ENCODE results near the gene CIB2. TPM values are rescaled to one million over a fixed set of nuclear protein-coding genes. Genes with fewer than 3 reads are reported as not detected.

CIB2 gene
- total RNA-seq, 1 donor from 2014 or later, result 2.9 TPM

DNA sequence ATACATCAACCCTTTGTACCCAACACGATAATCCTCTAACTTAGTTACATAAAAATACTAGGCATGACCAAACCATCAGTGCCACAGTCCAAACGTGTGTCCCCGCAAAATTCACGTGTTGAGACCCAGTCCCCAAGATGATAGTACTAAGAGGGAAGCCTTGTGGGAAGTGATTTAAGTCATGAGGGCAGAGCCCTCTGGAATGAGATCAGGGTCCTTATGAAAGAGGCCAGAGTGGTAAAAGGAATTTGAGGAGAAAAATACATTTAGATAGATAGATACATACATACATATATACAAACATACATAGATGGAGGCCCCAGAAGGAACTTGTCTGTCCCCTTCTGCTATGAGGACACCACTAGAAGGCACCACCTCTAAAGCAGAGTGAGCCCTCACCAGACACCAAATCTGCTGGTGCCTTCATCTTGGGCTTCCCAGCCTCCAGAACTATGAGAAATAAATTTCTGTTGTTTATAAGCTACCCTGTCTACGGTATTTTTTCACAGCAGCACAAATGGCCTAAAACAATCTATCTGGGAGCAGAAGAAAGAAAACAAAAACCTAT lies 61.7 kb downstream of the CIB2 start:
- DNase-seq (ENCODE audit: low read depth), result no peak

GRCh38 chr15:78069052-78069414 lies 62.2 kb downstream of the CIB2 start:
- no peak for DNase-seq (ENCODE audit: low read depth)

- peak; percentile 74 for DNase-seq (ENCODE audit: low read depth)
Measured at GRCh38 chr15:78067328-78068228, 63.7 kb downstream of the CIB2 start.

GRCh38 chr15:78065973-78066946 lies 65.0 kb downstream of the CIB2 start:
- no peak for DNase-seq (ENCODE audit: low read depth)

- DNase-seq (ENCODE audit: low read depth), result peak; percentile 98
Measured at GRCh38 chr15:78065284-78065872, 65.9 kb downstream of the CIB2 start.

GRCh38 chr15:78064544-78064943 lies 66.7 kb downstream of the CIB2 start:
- peak; percentile 49 for DNase-seq (ENCODE audit: low read depth)

GRCh38 chr15:78063970-78064385 lies 67.3 kb downstream of the CIB2 start:
- DNase-seq (ENCODE audit: low read depth), result no peak

DNA sequence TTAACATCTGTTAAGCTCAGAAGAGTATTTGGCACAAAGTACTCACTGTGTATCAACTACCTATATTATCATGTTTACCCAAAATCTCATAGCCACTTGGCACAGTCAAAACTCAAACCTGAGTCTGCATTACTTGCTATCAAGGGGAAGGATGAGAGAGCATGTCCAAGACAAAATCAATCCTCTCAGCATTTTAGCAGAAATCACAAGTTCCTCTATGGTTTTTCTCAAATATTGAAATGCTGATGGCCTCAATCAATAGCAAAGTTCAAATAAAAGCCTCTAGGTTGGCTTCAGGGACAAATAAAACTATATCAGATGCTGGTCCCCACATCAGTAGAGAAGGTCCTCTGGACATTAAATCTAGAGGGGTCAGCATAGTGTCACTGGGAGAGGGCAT lies 68.0 kb downstream of the CIB2 start:
- DNase-seq (ENCODE audit: low read depth), result no peak

GRCh38 chr15:78061963-78062427 lies 69.2 kb downstream of the CIB2 start:
- DNase-seq (ENCODE audit: low read depth), result peak; percentile 75

DNA sequence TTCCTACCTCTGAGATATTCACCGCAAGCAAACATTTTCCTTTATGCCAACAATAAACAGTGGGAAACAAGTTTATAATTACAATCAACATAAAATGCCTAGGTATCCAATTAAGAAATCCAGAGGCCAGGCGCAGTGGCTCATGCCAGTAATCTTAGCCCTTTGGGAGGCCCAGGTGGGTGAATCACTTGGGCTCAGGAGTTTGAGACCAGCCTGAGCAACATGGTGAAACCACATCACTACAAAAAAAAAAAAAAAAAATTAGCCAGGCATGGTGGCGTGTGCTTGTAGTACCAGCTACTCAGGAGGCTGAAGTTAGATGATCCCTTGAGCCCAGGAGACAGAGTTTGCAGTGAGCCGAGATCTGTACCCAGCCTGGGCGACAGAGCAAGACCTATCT lies 71.0 kb downstream of the CIB2 start:
- no peak for DNase-seq (ENCODE audit: low read depth)

DNA sequence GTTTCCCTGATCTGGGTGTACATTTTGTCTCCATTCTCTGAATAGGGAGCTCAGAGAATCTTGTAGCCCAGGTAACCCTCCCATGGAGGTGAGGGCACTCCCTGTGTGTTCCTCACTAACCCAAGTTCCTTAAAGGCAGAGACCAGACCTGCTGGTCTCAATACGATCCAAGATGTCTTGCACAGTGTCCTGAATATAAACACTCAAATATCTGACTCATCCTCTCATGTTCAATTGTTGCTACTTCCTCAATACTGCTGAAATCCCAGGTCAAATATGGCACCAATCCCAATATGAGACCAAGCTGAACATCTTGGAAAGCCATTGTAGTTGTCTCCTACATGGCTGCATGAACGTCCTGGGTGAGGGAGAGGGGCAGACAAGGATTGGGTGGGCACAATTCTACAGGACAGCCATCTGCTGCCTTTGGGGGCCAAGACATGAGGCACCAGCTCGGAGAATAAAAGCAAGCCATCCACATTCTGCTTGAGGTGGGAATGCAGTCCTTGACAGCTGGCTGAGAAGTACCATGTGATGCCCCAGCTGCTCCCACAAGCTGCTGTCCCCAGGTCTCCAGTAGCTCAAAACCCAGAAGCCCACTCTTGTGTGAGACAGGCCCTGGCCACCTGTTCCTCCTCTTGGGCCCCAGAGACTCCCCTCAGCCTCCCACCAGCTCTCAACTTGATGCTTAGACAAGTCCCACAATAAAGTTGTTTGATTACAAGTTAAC lies 72.0 kb downstream of the CIB2 start:
- DNase-seq (ENCODE audit: low read depth), result peak; percentile 93

GRCh38 chr15:78058401-78058935 lies 72.8 kb downstream of the CIB2 start:
- DNase-seq (ENCODE audit: low read depth), result peak; percentile 86

DNA sequence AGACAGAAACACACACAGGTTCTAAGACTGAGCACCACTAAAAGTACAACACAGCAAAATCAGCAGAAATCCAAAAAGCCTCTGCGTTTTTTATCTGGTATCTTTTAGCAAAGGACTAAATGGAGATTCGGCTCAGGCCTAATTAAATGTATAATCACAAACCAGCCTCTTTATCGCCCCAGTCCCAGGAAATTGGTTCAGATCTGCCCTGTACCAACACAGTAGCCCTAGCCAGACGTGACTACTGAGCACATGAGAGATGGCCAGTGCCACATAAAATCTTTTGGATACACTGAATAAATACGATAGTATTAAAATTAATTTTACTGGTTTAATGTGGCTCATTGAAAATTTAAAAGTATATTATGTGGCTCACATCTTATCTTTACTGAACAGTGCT lies 73.4 kb downstream of the CIB2 start:
- DNase-seq (ENCODE audit: low read depth), result no peak

DNA sequence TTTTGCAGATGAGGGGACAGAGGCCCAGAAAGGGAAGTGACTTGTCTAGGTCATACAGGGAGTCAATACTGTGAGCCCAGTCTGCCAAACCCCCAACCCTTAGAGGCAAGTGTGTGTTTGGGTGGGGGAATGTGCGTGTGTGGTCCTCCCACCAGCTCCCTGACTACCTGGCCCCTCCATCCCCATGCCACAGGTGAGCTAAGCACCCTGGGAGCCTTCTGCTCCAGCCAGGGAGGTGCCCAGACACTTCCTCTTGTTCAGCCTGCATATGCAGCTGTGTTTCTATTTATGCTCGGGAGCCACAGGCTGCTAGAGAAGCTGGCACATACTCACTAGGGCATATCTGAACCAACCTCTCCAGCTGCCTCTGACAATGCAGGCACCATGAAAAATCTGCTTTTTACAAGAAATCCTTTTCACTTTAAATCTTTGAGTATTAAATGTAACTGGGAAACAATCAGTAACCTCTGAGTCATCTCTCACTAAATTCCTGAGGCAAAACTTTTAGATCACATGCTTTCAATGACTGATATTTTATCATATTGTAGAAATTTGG lies 74.5 kb downstream of the CIB2 start:
- peak; percentile 89 for DNase-seq (ENCODE audit: low read depth)

- DNase-seq (ENCODE audit: low read depth), result no peak
Measured at GRCh38 chr15:78055919-78056713, 75.1 kb downstream of the CIB2 start.

DNA sequence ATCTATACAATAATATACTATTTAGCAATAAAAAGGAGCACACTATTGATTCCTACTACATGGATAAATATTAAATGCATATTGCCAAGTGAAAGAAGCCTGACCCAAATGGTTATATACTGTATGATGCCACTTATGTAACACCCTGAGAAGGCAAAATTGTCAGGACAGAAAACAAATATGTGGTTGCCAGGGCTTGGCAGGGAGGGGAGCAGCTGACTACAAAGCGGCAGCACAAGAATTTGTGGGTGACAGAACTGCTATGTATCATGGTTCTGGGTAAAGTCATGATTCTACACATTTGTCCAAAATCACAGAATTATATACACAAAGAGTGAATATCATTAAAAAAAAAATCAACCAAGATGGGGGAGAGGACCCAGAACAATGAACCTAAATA lies 76.3 kb downstream of the CIB2 start:
- DNase-seq (ENCODE audit: low read depth), result no peak
